H9 (cell line): Measurements from ENCODE around the gene GFI1B. TPM values are rescaled to one million over a fixed set of nuclear protein-coding genes. Genes with fewer than 3 reads are reported as not detected.

Experiments used
- DNase-seq: peaks from one replicate; pipeline ENCODE4 v3.0.0-alpha.2; 2017
- H2AFZ ChIP-seq: one replicate; pipeline ENCODE4 v1.6.1; 2013; ENCODE audit warnings: mild to moderate bottlenecking, low read length, control low read depth, moderate library complexity
- H2AK5ac ChIP-seq: 2 replicates; pipeline ENCODE4 v1.6.1; 2013; ENCODE audit warnings: low read length, control low read depth, mixed read lengths; ENCODE audit not compliant: insufficient read length
- H2BK120ac ChIP-seq: one replicate; pipeline ENCODE4 v1.6.1; 2013; ENCODE audit warnings: low read depth, mild to moderate bottlenecking, low read length, control low read depth, inconsistent platforms; ENCODE audit not compliant: poor library complexity, severe bottlenecking
- H2BK12ac ChIP-seq: 2 replicates; pipeline ENCODE4 v1.6.1; 2013; ENCODE audit warnings: low read length, control low read depth, mixed read lengths, low read depth; ENCODE audit not compliant: insufficient read length
- H2BK15ac ChIP-seq: 2 replicates; pipeline ENCODE4 v1.6.1; 2013; ENCODE audit warnings: low read depth, low read length, control low read depth
- H2BK20ac ChIP-seq: one replicate; pipeline ENCODE4 v1.6.1; 2013; ENCODE audit warnings: low read depth, mild to moderate bottlenecking, low read length, control low read depth, inconsistent platforms; ENCODE audit not compliant: poor library complexity, severe bottlenecking
- H2BK5ac ChIP-seq: 2 replicates; pipeline ENCODE4 v1.6.1; 2013; ENCODE audit warnings: low read length, control low read depth, mixed read lengths; ENCODE audit not compliant: insufficient read length
- H3K14ac ChIP-seq: 2 replicates; pipeline ENCODE4 v1.6.1; 2013; ENCODE audit warnings: low read length, control low read depth; ENCODE audit not compliant: insufficient read depth
- H3K18ac ChIP-seq: 2 replicates; pipeline ENCODE4 v1.6.1; 2013; ENCODE audit warnings: low read depth, mild to moderate bottlenecking, mixed read lengths, low read length, control low read depth; ENCODE audit not compliant: insufficient read length
- H3K23ac ChIP-seq: 2 replicates; pipeline ENCODE4 v1.6.1; 2013; ENCODE audit warnings: low read length, control low read depth, mixed read lengths, low read depth; ENCODE audit not compliant: insufficient read length
- H3K23me2 ChIP-seq: 2 replicates; pipeline ENCODE4 v1.6.1; 2013; ENCODE audit warnings: low read depth, mild to moderate bottlenecking, mixed read lengths, low read length, control low read depth; ENCODE audit not compliant: insufficient read length, poor library complexity, severe bottlenecking
- H3K27ac ChIP-seq: 2 replicates; pipeline ENCODE4 v1.5.1; 2013; ENCODE audit warnings: low read length, control low read depth, mixed read lengths, low read depth; ENCODE audit not compliant: insufficient read length
- H3K27me3 ChIP-seq: 2 replicates; pipeline ENCODE4 v1.6.1; 2013; ENCODE audit warnings: low read length, control low read depth, inconsistent platforms; ENCODE audit not compliant: insufficient read depth
- H3K4ac ChIP-seq: 2 replicates; pipeline ENCODE4 v1.6.1; 2013; ENCODE audit warnings: low read depth, mild to moderate bottlenecking, control low read depth, inconsistent platforms, low read length, moderate library complexity
- H3K4me1 ChIP-seq: 2 replicates; pipeline ENCODE4 v1.6.1; 2013; ENCODE audit warnings: low read length, control low read depth, inconsistent platforms; ENCODE audit not compliant: insufficient read depth
- H3K4me2 ChIP-seq: 2 replicates; pipeline ENCODE4 v1.6.1; 2013; ENCODE audit warnings: low read length, control low read depth, mixed read lengths; ENCODE audit not compliant: insufficient read length, insufficient read depth
- H3K56ac ChIP-seq: 2 replicates; pipeline ENCODE4 v1.6.1; 2013; ENCODE audit warnings: low read depth, mild to moderate bottlenecking, mixed read lengths, low read length, control low read depth; ENCODE audit not compliant: insufficient read length
- H3K79me1 ChIP-seq: 2 replicates; pipeline ENCODE4 v1.6.1; 2013; ENCODE audit warnings: low read depth, mild to moderate bottlenecking, moderate library complexity, low read length, control low read depth, inconsistent platforms; ENCODE audit not compliant: insufficient read depth, poor library complexity, severe bottlenecking
- H3K79me2 ChIP-seq: 2 replicates; pipeline ENCODE4 v1.6.1; 2013; ENCODE audit warnings: low read length, control low read depth, inconsistent platforms; ENCODE audit not compliant: insufficient read depth
- H3K9ac ChIP-seq: 2 replicates; pipeline ENCODE4 v1.6.1; 2013; ENCODE audit warnings: low read length, control low read depth, mixed read lengths; ENCODE audit not compliant: insufficient read length; ENCODE audit errors: extremely low read depth
- H3K9me3 ChIP-seq: one replicate; pipeline ENCODE4 v1.6.1; 2013; ENCODE audit warnings: low read depth, low read length, inconsistent platforms; ENCODE audit not compliant: control insufficient read depth
- H3T11ph ChIP-seq: one replicate; pipeline ENCODE4 v1.6.1; 2013; ENCODE audit warnings: mild to moderate bottlenecking, low read length, control low read depth, inconsistent platforms
- H4K20me1 ChIP-seq: one replicate; pipeline ENCODE4 v1.6.1; 2013; ENCODE audit not compliant: control insufficient read depth, insufficient read length, insufficient read depth
- H4K5ac ChIP-seq: 2 replicates; pipeline ENCODE4 v1.6.1; 2013; ENCODE audit warnings: low read depth, mild to moderate bottlenecking, mixed read lengths, low read length, control low read depth; ENCODE audit not compliant: insufficient read length
- H4K8ac ChIP-seq: replicated peaks from 2 replicates; pipeline ENCODE4 v1.6.1; 2013; ENCODE audit warnings: low read length, control low read depth, mixed read lengths, low read depth; ENCODE audit not compliant: insufficient read length
- H4K91ac ChIP-seq: 2 replicates; pipeline ENCODE4 v1.6.1; 2013; ENCODE audit warnings: low read depth, mild to moderate bottlenecking, moderate library complexity, mixed read lengths, low read length, control low read depth; ENCODE audit not compliant: insufficient read length
- H3K27ac Mint-ChIP-seq, 3 experiments: 2 replicates in 2 of 3; 3 replicates in 1 of 3; pipeline ENCODE4 v1.8.0; 2020 to 2021; ENCODE audit warnings: mixed read lengths in 3 of 3, mild to moderate bottlenecking in 1 of 3, moderate library complexity in 1 of 3
- H3K27me3 Mint-ChIP-seq: 2 replicates; pipeline ENCODE4 v1.8.0; 2021; ENCODE audit warnings: low read depth, mild to moderate bottlenecking, moderate library complexity, mixed read lengths
- H3K36me3 Mint-ChIP-seq, 3 experiments: 2 replicates in 2 of 3; 3 replicates in 1 of 3; pipeline ENCODE4 v1.8.0; 2020 to 2021; ENCODE audit warnings: low read depth in 3 of 3, mixed read lengths in 3 of 3; ENCODE audit not compliant: insufficient read depth in 1 of 3
- H3K4me1 Mint-ChIP-seq, 2 experiments: 2 replicates each; pipeline ENCODE4 v1.8.0; 2020; ENCODE audit warnings: mixed read lengths in 2 of 2
- H3K4me3 Mint-ChIP-seq, 2 experiments: 2 replicates in 1 of 2; 3 replicates in 1 of 2; pipeline ENCODE4 v1.8.0; 2020 to 2021; ENCODE audit warnings: mild to moderate bottlenecking in 2 of 2, mixed read lengths in 2 of 2, moderate library complexity in 1 of 2
- H3K9me3 Mint-ChIP-seq, 2 experiments: 2 replicates in 1 of 2; 3 replicates in 1 of 2; pipeline ENCODE4 v1.8.0; 2020; ENCODE audit warnings: mild to moderate bottlenecking in 2 of 2, mixed read lengths in 2 of 2, moderate library complexity in 1 of 2
- WGBS: extraction: QIAGEN DNeasy Blood & Tissue Kit; methylation state at CpG from one replicate; pipeline ENCODE4 v1.1.7; 2013; ENCODE audit warnings: missing lambda C conversion rate, low lambda C conversion rate, mixed read lengths; ENCODE audit not compliant: insufficient read length; ENCODE audit errors: extremely low coverage; 5-methylcytosine and 5-hydroxymethylcytosine counted together
- total RNA-seq: library from RNA; stranded (reverse); gene quantifications from 2 replicates; pipeline ENCODE4 v1.2.1, GENCODE V29; 2021
- TF ChIP-seq, protein P1 (sequence below): fragments of 200-600 bp; sonication (generic); conservative IDR thresholded peaks from 3 replicates; pipeline ENCODE4 v1.8.0; 2021; ENCODE audit warnings: antibody characterized with exemption, mild to moderate bottlenecking

The GFI1B gene
- total RNA-seq, 1 experiment from 2014 or later: not detected

DNA sequence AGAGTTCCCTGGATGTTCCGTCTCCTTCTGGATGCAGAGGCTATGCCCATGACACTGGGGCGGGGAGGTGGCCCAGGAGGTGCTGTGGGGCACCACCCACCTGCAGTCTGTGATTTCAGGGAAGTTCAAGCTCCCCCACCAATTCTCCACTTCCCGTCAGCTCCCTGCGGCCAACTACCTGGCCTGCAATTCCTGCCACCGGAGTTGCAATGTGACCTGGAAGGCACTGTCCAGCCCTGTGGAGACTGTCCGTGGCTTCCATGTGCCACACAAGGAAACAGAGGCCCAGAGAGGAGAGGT, 16.6 kb downstream of the GFI1B start:
- Histone ChIP-seq H2BK15ac (no peak overlapping the region), H3K79me2 (no peaks in the 10 kb centered on the region), H4K8ac (no peak overlapping the region), H3K9me3 (no peaks in the 10 kb centered on the region), H3K56ac (no peak overlapping the region), H3K23ac (no peak overlapping the region), H3K4ac (no peak overlapping the region), H3K4me2 (no peak overlapping the region), H2AFZ (no peak overlapping the region), H2AK5ac (no peak overlapping the region), H2BK5ac (no peak overlapping the region), H4K20me1 (no peaks in the 10 kb centered on the region), H3K18ac (no peak overlapping the region), H3T11ph (no peak overlapping the region), H2BK20ac (no peak overlapping the region), H3K27ac (no peak overlapping the region), H3K27me3 (no peaks in the 10 kb centered on the region), H4K5ac (no peak overlapping the region), H4K91ac (no peak overlapping the region), H3K4me1 (peaks cover 3% of the 10 kb centered on the region; the same call in 1 of the 2 replicates), H3K79me1 (no peaks in the 10 kb centered on the region), H3K23me2 (no peaks in the 10 kb centered on the region), H3K14ac (no peak overlapping the region; the same call in 1 of the 2 replicates), H3K9ac (no peak overlapping the region), H2BK12ac (no peak overlapping the region), H2BK120ac (no peak overlapping the region)
- no peak for DNase-seq
- Mint-ChIP-seq H3K9me3 (peaks cover 0 to 4% of the 10 kb centered on the region in 2 experiments; a peak in 4 of 5 replicates), H3K4me3 (no peak overlapping the region; a peak in 1 of 5 replicates), H3K27me3 (peaks cover 67% of the 10 kb centered on the region), H3K36me3 (no peaks in the 10 kb centered on the region), H3K4me1 (peaks cover 18 to 21% of the 10 kb centered on the region in 2 experiments), H3K27ac (no peak overlapping the region; a peak in 1 of 7 replicates)
- TF ChIP-seq, protein P1, sequence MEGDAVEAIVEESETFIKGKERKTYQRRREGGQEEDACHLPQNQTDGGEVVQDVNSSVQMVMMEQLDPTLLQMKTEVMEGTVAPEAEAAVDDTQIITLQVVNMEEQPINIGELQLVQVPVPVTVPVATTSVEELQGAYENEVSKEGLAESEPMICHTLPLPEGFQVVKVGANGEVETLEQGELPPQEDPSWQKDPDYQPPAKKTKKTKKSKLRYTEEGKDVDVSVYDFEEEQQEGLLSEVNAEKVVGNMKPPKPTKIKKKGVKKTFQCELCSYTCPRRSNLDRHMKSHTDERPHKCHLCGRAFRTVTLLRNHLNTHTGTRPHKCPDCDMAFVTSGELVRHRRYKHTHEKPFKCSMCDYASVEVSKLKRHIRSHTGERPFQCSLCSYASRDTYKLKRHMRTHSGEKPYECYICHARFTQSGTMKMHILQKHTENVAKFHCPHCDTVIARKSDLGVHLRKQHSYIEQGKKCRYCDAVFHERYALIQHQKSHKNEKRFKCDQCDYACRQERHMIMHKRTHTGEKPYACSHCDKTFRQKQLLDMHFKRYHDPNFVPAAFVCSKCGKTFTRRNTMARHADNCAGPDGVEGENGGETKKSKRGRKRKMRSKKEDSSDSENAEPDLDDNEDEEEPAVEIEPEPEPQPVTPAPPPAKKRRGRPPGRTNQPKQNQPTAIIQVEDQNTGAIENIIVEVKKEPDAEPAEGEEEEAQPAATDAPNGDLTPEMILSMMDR: no peak
- WGBS: no CpG with 5 or more reads among the region's 6 CpGs
